GM23338 (cell line): ENCODE results near the gene EML1. TPM values are rescaled to one million over a fixed set of nuclear protein-coding genes. Genes with fewer than 3 reads are reported as not detected.
A peak's percentile ranks its signal among the peaks of the same experiment; 100 is the strongest.

ENCODE experiments used
- ATAC-seq: fragments of 200-7000 bp; cut with Tn5 transposase; 3 replicates; pipeline ENCODE4 v1.9.1; 2020
- DNase-seq: peaks from one replicate; pipeline ENCODE4 v3.0.0-alpha.2; 2015; ENCODE audit warnings: low spot score
- H2AFZ ChIP-seq: fragments of 200-600 bp; sonication (generic); 2 replicates; pipeline ENCODE4 v1.8.0; 2016; ENCODE audit warnings: antibody characterized with exemption, mild to moderate bottlenecking, moderate library complexity
- H3F3A ChIP-seq: fragments of 200-600 bp; sonication (generic); replicated peaks from 2 replicates; pipeline ENCODE4 v1.8.0; 2017; ENCODE audit warnings: antibody characterized with exemption, mixed run types, low read depth
- H3K27ac ChIP-seq: fragments of 200-600 bp; sonication (generic); 2 replicates; pipeline ENCODE4 v1.6.1; 2016; ENCODE audit warnings: low read depth
- H3K27me3 ChIP-seq: fragments of 200-600 bp; sonication (generic); 2 replicates; pipeline ENCODE4 v1.8.0; 2016; ENCODE audit warnings: mild to moderate bottlenecking, mixed run types, moderate library complexity; ENCODE audit not compliant: insufficient read depth
- H3K36me3 ChIP-seq: fragments of 200-600 bp; sonication (generic); 2 replicates; pipeline ENCODE4 v1.8.0; 2016; ENCODE audit warnings: mild to moderate bottlenecking; ENCODE audit not compliant: insufficient read depth
- H3K4me1 ChIP-seq: fragments of 200-600 bp; sonication (generic); 2 replicates; pipeline ENCODE4 v1.8.0; 2016; ENCODE audit warnings: mild to moderate bottlenecking, moderate library complexity; ENCODE audit not compliant: insufficient read depth
- H3K4me2 ChIP-seq: fragments of 200-600 bp; sonication (generic); 2 replicates; pipeline ENCODE4 v1.7.1; 2017; ENCODE audit warnings: mixed run types
- H3K4me3 ChIP-seq: fragments of 200-600 bp; sonication (generic); 2 replicates; pipeline ENCODE4 v1.6.1; 2016; ENCODE audit warnings: mixed run types
- H3K79me2 ChIP-seq: fragments of 200-600 bp; sonication (generic); replicated peaks from 2 replicates; pipeline ENCODE4 v1.8.0; 2017; ENCODE audit warnings: mild to moderate bottlenecking; ENCODE audit not compliant: insufficient read depth
- H3K9me2 ChIP-seq: fragments of 200-600 bp; sonication (generic); 2 replicates; pipeline ENCODE4 v1.8.0; 2017; ENCODE audit not compliant: insufficient read depth
- H4K20me1 ChIP-seq: fragments of 200-600 bp; sonication (generic); replicated peaks from 2 replicates; pipeline ENCODE4 v1.8.0; 2017; ENCODE audit warnings: mild to moderate bottlenecking; ENCODE audit not compliant: insufficient read depth
- H3K27ac Mint-ChIP-seq: 2 replicates; pipeline ENCODE4 v1.8.0; 2020; ENCODE audit warnings: inconsistent platforms, mild to moderate bottlenecking, moderate library complexity, mixed read lengths
- H3K27me3 Mint-ChIP-seq: 3 replicates; pipeline ENCODE4 v1.8.0; 2022; ENCODE audit warnings: low read depth, mild to moderate bottlenecking, moderate library complexity, mixed read lengths, inconsistent platforms; ENCODE audit not compliant: insufficient read depth, poor library complexity
- H3K36me3 Mint-ChIP-seq: 3 replicates; pipeline ENCODE4 v1.8.0; 2021; ENCODE audit warnings: low read depth, mild to moderate bottlenecking, inconsistent platforms, moderate library complexity, mixed read lengths
- H3K4me1 Mint-ChIP-seq: 3 replicates; pipeline ENCODE4 v1.8.0; 2020; ENCODE audit warnings: mild to moderate bottlenecking, inconsistent platforms, mixed read lengths
- H3K4me3 Mint-ChIP-seq: 3 replicates; pipeline ENCODE4 v1.8.0; 2021; ENCODE audit warnings: moderate library complexity, mild to moderate bottlenecking, inconsistent platforms, mixed read lengths
- H3K9me3 Mint-ChIP-seq: 3 replicates; pipeline ENCODE4 v1.8.0; 2020; ENCODE audit warnings: moderate library complexity, mild to moderate bottlenecking, inconsistent platforms, mixed read lengths
- CTCF ChIP-seq, 2 experiments: fragments of 200-600 bp in 1 of 2; sonication (generic) in 1 of 2; conservative IDR thresholded peaks; 2 replicates each; pipeline versions ENCODE4 v1.5.1 to v1.6.1; 2016 to 2017; ENCODE audit warnings: antibody characterized with exemption in 2 of 2, low read depth in 2 of 2, mild to moderate bottlenecking in 2 of 2, moderate library complexity in 1 of 2
- ETS1 ChIP-seq: IDR thresholded peaks from 2 replicates; pipeline ENCODE4 v1.6.1; 2016; ENCODE audit warnings: antibody characterized with exemption
- EZH2 ChIP-seq: fragments of 200-600 bp; sonication (generic); IDR thresholded peaks from one replicate; pipeline ENCODE4 v1.8.0; 2017; ENCODE audit warnings: antibody characterized with exemption, mild to moderate bottlenecking, low read depth; ENCODE audit not compliant: unreplicated experiment
- EZH2phosphoT487 ChIP-seq: fragments of 200-600 bp; sonication (generic); IDR thresholded peaks from one replicate; pipeline ENCODE4 v1.8.1; 2018; ENCODE audit warnings: antibody characterized with exemption; ENCODE audit not compliant: unreplicated experiment
- NANOG ChIP-seq: IDR thresholded peaks from 2 replicates; pipeline ENCODE4 v1.6.1; 2016; ENCODE audit warnings: antibody characterized with exemption, borderline replicate concordance
- POLR2AphosphoS5 ChIP-seq: IDR thresholded peaks from 2 replicates; pipeline ENCODE4 v1.6.1; 2016; ENCODE audit warnings: antibody characterized with exemption, low read depth
- ZNF114 ChIP-seq: fragments of 250-450 bp; sonication (Bioruptor Pico); IDR thresholded peaks from 2 replicates; pipeline ENCODE4 v1.5.0; 2020; ENCODE audit warnings: mild to moderate bottlenecking, moderate library complexity
- ZNF331 ChIP-seq: fragments of 250-450 bp; sonication (Bioruptor Pico); IDR thresholded peaks from 2 replicates; pipeline ENCODE4 v1.5.0; 2020; ENCODE audit warnings: low read depth, mild to moderate bottlenecking, moderate library complexity
- ZNF462 ChIP-seq: fragments of 250-450 bp; sonication (Bioruptor Pico); IDR thresholded peaks from 2 replicates; pipeline ENCODE4 v1.5.0; 2020; ENCODE audit warnings: mild to moderate bottlenecking, moderate library complexity
- polyA plus RNA-seq: library from polyadenylated mRNA; unstranded; fragments of >200 nt; fragmentation: Nextera tagmentation; extraction: Ambion mirVana; gene quantifications from 2 replicates; pipeline ENCODE4 v1.2.1, GENCODE V29; 2016
- total RNA-seq: library from RNA; depleted of rRNA; stranded (reverse); fragments of >200 nt; shearing (Covaris generic); gene quantifications from 2 replicates; pipeline ENCODE4 v1.2.3, GENCODE V29; 2014

Gene EML1
- total and polyA plus RNA-seq, 2 experiments from 2014 or later, result 7.0 to 18.1 TPM

GRCh38 chr14:99972748-99973466, 179.7 kb downstream of the EML1 start:
- H3K4me2 ChIP-seq, result peak overlapping the region; percentile 89
- H3K27me3 ChIP-seq, result peaks cover 44% of the 10 kb centered on the region
- DNase-seq (no peak), ATAC-seq (no peak)
- no peak for TF ChIP-seq EZH2
- TF ChIP-seq CTCF (conservative IDR thresholded peaks at IDR 0.05; ENCODE audit: low read depth in 2 of 2), result no peak
- no peak for TF ChIP-seq ETS1
- TF ChIP-seq EZH2phosphoT487, result no peak
- no peak for TF ChIP-seq ZNF114 (CRISPR knock-in tag)
- TF ChIP-seq ZNF331, result no peak
- H3K9me2 ChIP-seq, result peaks cover 4% of the 10 kb centered on the region; the same call in 1 of the 2 replicates
- Mint-ChIP-seq H3K27ac (no peak overlapping the region), H3K36me3 (peaks cover 8% of the 10 kb centered on the region; the same call in 1 of the 3 replicates), H3K9me3 (peaks cover 15% of the 10 kb centered on the region), H3K27me3 (peaks cover 40% of the 10 kb centered on the region), H3K4me1 (peaks cover 23% of the 10 kb centered on the region), H3K4me3 (peak overlapping the region; percentile 88)
- H3K36me3 ChIP-seq, result no peaks in the 10 kb centered on the region; the same call in 1 of the 2 replicates
- H3K4me1 ChIP-seq, result peaks cover 11% of the 10 kb centered on the region; the same call in 1 of the 2 replicates
- H2AFZ ChIP-seq, result no peak overlapping the region
- H4K20me1 ChIP-seq, result peaks cover 14% of the 10 kb centered on the region
- H3F3A ChIP-seq, result 0 out of 2 replicates have a peak, but pooled peaks cover 3% of the 10 kb centered on the region
- peaks cover 53% of the 10 kb centered on the region for H3K79me2 ChIP-seq
- H3K4me3 ChIP-seq, result peak overlapping the region; percentile 57
- H3K27ac ChIP-seq, result no peak overlapping the region

GRCh38 chr14:99975190-99975589, 182.0 kb downstream of the EML1 start:
- Histone ChIP-seq H3K27ac (no peak overlapping the region), H4K20me1 (peaks cover 20% of the 10 kb centered on the region), H3K4me1 (no peaks in the 10 kb centered on the region; the same call in 1 of the 2 replicates), H3F3A (0 out of 2 replicates have a peak, but pooled peaks cover 3% of the 10 kb centered on the region), H3K79me2 (peaks cover 75% of the 10 kb centered on the region), H3K27me3 (peaks cover 23% of the 10 kb centered on the region), H2AFZ (no peak overlapping the region), H3K36me3 (no peaks in the 10 kb centered on the region; the same call in 1 of the 2 replicates), H3K9me2 (peaks cover 4% of the 10 kb centered on the region; the same call in 1 of the 2 replicates), H3K4me2 (no peak overlapping the region), H3K4me3 (no peak overlapping the region)
- H3K9me3 Mint-ChIP-seq, result peaks cover 11% of the 10 kb centered on the region
- ATAC-seq, result no peak
- H3K36me3 Mint-ChIP-seq, result peaks cover 8% of the 10 kb centered on the region; the same call in 1 of the 3 replicates
- H3K27me3 Mint-ChIP-seq, result peaks cover 21% of the 10 kb centered on the region
- H3K4me1 Mint-ChIP-seq, result peaks cover 7% of the 10 kb centered on the region
- H3K4me3 Mint-ChIP-seq, result no peak overlapping the region
- H3K27ac Mint-ChIP-seq, result no peak overlapping the region
- DNase-seq, result no peak
- TF ChIP-seq ZNF462 (CRISPR knock-in tag) (no peak), POLR2AphosphoS5 (no peak), EZH2 (no peak), EZH2phosphoT487 (no peak), CTCF (conservative IDR thresholded peaks at IDR 0.05; ENCODE audit: low read depth in 2 of 2) (no peak), NANOG (no peak)
